SK-N-SH treated with all-trans-retinoic acid at 6 μM for 48 hours (cell line): ENCODE measurements around the gene SCLT1.

ENCODE experiments used
- ATAC-seq: fragments of 200-7000 bp; cut with Tn5 transposase; 3 replicates; pipeline ENCODE4 v1.9.1; 2020; ENCODE audit warnings: mild to moderate bottlenecking, moderate library complexity
- ARNTL ChIP-seq: fragments of 450-650 bp; formaldehyde crosslinking; IDR thresholded peaks from 2 replicates; pipeline ENCODE4 v1.5.0; 2020; ENCODE audit warnings: low read depth, mild to moderate bottlenecking, moderate library complexity, borderline replicate concordance
- BACH2 ChIP-seq: fragments of 250-450 bp; sonication (Bioruptor Pico); IDR thresholded peaks from 2 replicates; pipeline ENCODE4 v1.9.0; 2021; ENCODE audit warnings: mild to moderate bottlenecking, borderline replicate concordance
- CSDC2 ChIP-seq: fragments of 250-450 bp; sonication (Bioruptor Pico); IDR thresholded peaks from 2 replicates; pipeline ENCODE4 v1.5.0; 2020; ENCODE audit warnings: mild to moderate bottlenecking, moderate library complexity
- ESRRG ChIP-seq: fragments of 250-450 bp; sonication (Bioruptor Pico); IDR thresholded peaks from 2 replicates; pipeline ENCODE4 v1.6.1; 2021; ENCODE audit warnings: mild to moderate bottlenecking
- GLIS3 ChIP-seq: fragments of 250-450 bp; sonication (Bioruptor Pico); IDR thresholded peaks from 2 replicates; pipeline ENCODE4 v1.5.0; 2020; ENCODE audit warnings: mild to moderate bottlenecking, moderate library complexity
- ISL1 ChIP-seq: fragments of 250-450 bp; sonication (Bioruptor Pico); IDR thresholded peaks from 2 replicates; pipeline ENCODE4 v2.1.2; 2022; ENCODE audit warnings: mild to moderate bottlenecking, moderate library complexity
- PATZ1 ChIP-seq: fragments of 250-450 bp; sonication (Bioruptor Pico); IDR thresholded peaks from 2 replicates; pipeline ENCODE4 v1.8.0; 2020; ENCODE audit warnings: mild to moderate bottlenecking, moderate library complexity, borderline replicate concordance
- POU6F1 ChIP-seq: fragments of 250-450 bp; sonication (Bioruptor Pico); IDR thresholded peaks from 2 replicates; pipeline ENCODE4 v1.8.0; 2021; ENCODE audit warnings: low read depth, mild to moderate bottlenecking, moderate library complexity, borderline replicate concordance
- PPARA ChIP-seq: fragments of 250-450 bp; sonication (Bioruptor Pico); IDR thresholded peaks from 2 replicates; pipeline ENCODE4 v1.5.0; 2020; ENCODE audit warnings: mild to moderate bottlenecking, borderline replicate concordance
- RARB ChIP-seq: fragments of 250-450 bp; sonication (Bioruptor Pico); IDR thresholded peaks from 2 replicates; pipeline ENCODE4 v1.8.0; 2021; ENCODE audit warnings: mild to moderate bottlenecking, moderate library complexity
- SNAI2 ChIP-seq: fragments of 250-450 bp; sonication (Bioruptor Pico); IDR thresholded peaks from 2 replicates; pipeline ENCODE4 v1.5.0; 2020; ENCODE audit warnings: mild to moderate bottlenecking, moderate library complexity
- TCF4 ChIP-seq: fragments of 250-450 bp; sonication (Bioruptor Pico); IDR thresholded peaks from 2 replicates; pipeline ENCODE4 v1.8.0; 2021; ENCODE audit warnings: mild to moderate bottlenecking, moderate library complexity, borderline replicate concordance
- TOX ChIP-seq: fragments of 250-450 bp; sonication (Bioruptor Pico); IDR thresholded peaks from 2 replicates; pipeline ENCODE4 v1.8.0; 2021; ENCODE audit warnings: mild to moderate bottlenecking, moderate library complexity, borderline replicate concordance
- TSHZ2 ChIP-seq: fragments of 250-450 bp; sonication (Bioruptor Pico); IDR thresholded peaks from 2 replicates; pipeline ENCODE4 v1.5.0; 2020; ENCODE audit warnings: mild to moderate bottlenecking, moderate library complexity
- ZC3H10 ChIP-seq: fragments of 250-450 bp; sonication (Bioruptor Pico); IDR thresholded peaks from 2 replicates; pipeline ENCODE4 v1.5.1; 2021; ENCODE audit warnings: mild to moderate bottlenecking, moderate library complexity
- ZFP3 ChIP-seq: fragments of 250-450 bp; sonication (Bioruptor Pico); IDR thresholded peaks from 2 replicates; pipeline ENCODE4 v1.5.0; 2020; ENCODE audit warnings: mild to moderate bottlenecking, moderate library complexity
- ZFP30 ChIP-seq: fragments of 450-650 bp; formaldehyde crosslinking; IDR thresholded peaks from 2 replicates; pipeline ENCODE4 v1.5.0; 2022; ENCODE audit warnings: mild to moderate bottlenecking, moderate library complexity
- ZNF565 ChIP-seq: fragments of 450-650 bp; formaldehyde crosslinking; conservative IDR thresholded peaks from 2 replicates; pipeline ENCODE4 v1.5.0; 2020; ENCODE audit warnings: low read depth, mild to moderate bottlenecking, moderate library complexity
- ZNF70 ChIP-seq: fragments of 450-650 bp; formaldehyde crosslinking; IDR thresholded peaks from 2 replicates; pipeline ENCODE4 v1.5.0; 2020; ENCODE audit warnings: mild to moderate bottlenecking, moderate library complexity
- ZNF8 ChIP-seq: fragments of 450-650 bp; formaldehyde crosslinking; IDR thresholded peaks from 2 replicates; pipeline ENCODE4 v1.5.0; 2020; ENCODE audit warnings: mild to moderate bottlenecking, moderate library complexity
- TF ChIP-seq, protein P1 (sequence below): fragments of 250-450 bp; sonication (Bioruptor Pico); IDR thresholded peaks from 2 replicates; pipeline ENCODE4 v1.5.1; 2020; ENCODE audit warnings: low read depth, mild to moderate bottlenecking, moderate library complexity
- TF ChIP-seq, protein P2 (sequence below): fragments of 250-450 bp; sonication (Bioruptor Pico); IDR thresholded peaks from 2 replicates; pipeline ENCODE4 v1.5.1; 2021; ENCODE audit warnings: mild to moderate bottlenecking, moderate library complexity

The SCLT1 gene

GRCh38 chr4:129093191-129093920, at the start of gene SCLT1:
Gene SCLT1 (minus strand): TSS chr4:129093539. CDS start chr4:129093103, 436 bp downstream.
- TF ChIP-seq GLIS3 (CRISPR knock-in tag), result no peak
- 0 out of 2 replicates have a peak, but pooled peaks have one; percentile 26 for TF ChIP-seq TSHZ2
- peak; percentile 49; the same call in 1 of the 2 replicates for TF ChIP-seq ZFP3
- TF ChIP-seq ZC3H10, result no peak
- no peak for TF ChIP-seq PATZ1 (CRISPR knock-in tag)
- no peak for TF ChIP-seq ZFP30 (CRISPR knock-in tag)
- no peak for TF ChIP-seq CSDC2
- no peak for TF ChIP-seq PPARA (CRISPR knock-in tag)
- TF ChIP-seq ZNF70, result no peak
- ATAC-seq, result peak; percentile 94

DNA sequence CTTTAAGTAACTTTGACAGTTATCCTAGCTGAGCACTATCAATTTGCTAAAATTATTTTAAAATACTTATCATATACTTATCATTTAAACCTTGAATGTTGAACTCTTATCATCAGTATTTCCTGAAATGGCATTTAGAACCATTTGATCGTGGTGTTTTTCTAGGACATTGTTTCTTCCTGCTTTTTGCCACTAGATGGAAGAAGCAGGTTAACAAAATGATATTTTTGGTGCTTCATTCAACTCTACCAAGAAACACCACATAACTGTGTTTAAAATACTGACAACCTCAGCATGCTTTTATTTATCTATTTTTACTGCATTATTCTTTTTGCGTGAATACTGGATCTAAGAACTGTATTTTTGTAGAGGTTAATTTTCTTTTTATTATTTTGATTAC, 47.2 kb upstream of the SCLT1 start:
- peak; percentile 60; the same call in 2 of the 3 replicates for ATAC-seq
- no peak for TF ChIP-seq TSHZ2
- no peak for TF ChIP-seq SNAI2 (CRISPR knock-in tag)
- TF ChIP-seq GLIS3 (CRISPR knock-in tag), result no peak
- no peak for TF ChIP-seq ESRRG (CRISPR knock-in tag)
- no peak for TF ChIP-seq ZNF70
- TF ChIP-seq TCF4, result no peak
- no peak for TF ChIP-seq ISL1
- TF ChIP-seq ARNTL, result no peak
- no peak for TF ChIP-seq TOX (CRISPR knock-in tag)
- no peak for TF ChIP-seq ZNF565
- no peak for TF ChIP-seq ZC3H10
- TF ChIP-seq ZFP3, result no peak

DNA sequence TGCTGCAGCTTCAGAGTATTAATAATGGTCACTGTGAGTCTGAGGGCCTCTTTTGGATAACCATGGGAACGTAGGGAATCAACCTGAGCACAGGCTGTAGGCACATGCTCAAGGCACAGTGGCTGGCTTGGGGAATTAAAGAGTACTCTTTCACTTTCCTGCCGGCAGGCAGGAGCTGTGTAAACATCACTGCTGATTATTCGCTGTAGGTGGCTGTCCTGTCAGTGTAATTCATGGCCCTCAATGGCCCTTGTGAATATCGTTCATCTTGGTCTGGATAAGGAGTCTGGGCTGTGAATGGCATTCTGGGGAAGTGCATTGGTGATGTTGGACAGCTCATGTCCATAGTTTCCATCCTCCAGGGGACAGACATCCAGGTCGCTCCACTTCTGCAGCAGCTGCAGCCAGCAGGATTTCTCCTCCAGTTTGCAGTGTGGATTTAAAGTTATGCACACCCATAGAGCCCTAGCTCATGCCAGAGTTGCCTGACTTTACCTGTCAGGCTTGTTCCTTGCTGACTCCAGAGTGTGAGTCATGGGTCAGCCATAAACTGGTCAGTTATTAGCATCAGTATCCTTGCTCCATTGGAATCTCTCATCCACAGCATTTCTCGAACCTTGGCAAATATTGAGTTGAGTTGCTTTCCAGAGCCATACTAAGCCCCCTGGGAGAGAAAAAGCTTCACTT, 45.6 kb upstream of the SCLT1 start:
- ATAC-seq, result no peak; the same call in 2 of the 3 replicates
- TF ChIP-seq ZNF565 (no peak), RARB (CRISPR knock-in tag) (no peak), ZNF8 (CRISPR knock-in tag) (no peak), TSHZ2 (no peak), POU6F1 (CRISPR knock-in tag) (no peak), ARNTL (no peak), SNAI2 (CRISPR knock-in tag) (no peak), BACH2 (CRISPR knock-in tag) (no peak), ZFP30 (CRISPR knock-in tag) (no peak), PPARA (CRISPR knock-in tag) (no peak), ISL1 (no peak)
- TF ChIP-seq, protein P1, sequence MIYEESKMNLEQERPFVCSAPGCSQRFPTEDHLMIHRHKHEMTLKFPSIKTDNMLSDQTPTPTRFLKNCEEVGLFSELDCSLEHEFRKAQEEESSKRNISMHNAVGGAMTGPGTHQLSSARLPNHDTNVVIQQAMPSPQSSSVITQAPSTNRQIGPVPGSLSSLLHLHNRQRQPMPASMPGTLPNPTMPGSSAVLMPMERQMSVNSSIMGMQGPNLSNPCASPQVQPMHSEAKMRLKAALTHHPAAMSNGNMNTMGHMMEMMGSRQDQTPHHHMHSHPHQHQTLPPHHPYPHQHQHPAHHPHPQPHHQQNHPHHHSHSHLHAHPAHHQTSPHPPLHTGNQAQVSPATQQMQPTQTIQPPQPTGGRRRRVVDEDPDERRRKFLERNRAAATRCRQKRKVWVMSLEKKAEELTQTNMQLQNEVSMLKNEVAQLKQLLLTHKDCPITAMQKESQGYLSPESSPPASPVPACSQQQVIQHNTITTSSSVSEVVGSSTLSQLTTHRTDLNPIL (CRISPR knock-in tag), result no peak
- TF ChIP-seq, protein P2, sequence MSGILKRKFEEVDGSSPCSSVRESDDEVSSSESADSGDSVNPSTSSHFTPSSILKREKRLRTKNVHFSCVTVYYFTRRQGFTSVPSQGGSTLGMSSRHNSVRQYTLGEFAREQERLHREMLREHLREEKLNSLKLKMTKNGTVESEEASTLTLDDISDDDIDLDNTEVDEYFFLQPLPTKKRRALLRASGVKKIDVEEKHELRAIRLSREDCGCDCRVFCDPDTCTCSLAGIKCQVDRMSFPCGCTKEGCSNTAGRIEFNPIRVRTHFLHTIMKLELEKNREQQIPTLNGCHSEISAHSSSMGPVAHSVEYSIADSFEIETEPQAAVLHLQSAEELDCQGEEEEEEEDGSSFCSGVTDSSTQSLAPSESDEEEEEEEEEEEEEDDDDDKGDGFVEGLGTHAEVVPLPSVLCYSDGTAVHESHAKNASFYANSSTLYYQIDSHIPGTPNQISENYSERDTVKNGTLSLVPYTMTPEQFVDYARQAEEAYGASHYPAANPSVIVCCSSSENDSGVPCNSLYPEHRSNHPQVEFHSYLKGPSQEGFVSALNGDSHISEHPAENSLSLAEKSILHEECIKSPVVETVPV, result no peak
